Measurements from ENCODE around the gene ANKRD39.
"Not testable (repeated sequence)": the region's sequence is repeated elsewhere in the genome, so short reads cannot be mapped to it uniquely, and the experiment has no call there.

The ANKRD39 gene

DNA sequence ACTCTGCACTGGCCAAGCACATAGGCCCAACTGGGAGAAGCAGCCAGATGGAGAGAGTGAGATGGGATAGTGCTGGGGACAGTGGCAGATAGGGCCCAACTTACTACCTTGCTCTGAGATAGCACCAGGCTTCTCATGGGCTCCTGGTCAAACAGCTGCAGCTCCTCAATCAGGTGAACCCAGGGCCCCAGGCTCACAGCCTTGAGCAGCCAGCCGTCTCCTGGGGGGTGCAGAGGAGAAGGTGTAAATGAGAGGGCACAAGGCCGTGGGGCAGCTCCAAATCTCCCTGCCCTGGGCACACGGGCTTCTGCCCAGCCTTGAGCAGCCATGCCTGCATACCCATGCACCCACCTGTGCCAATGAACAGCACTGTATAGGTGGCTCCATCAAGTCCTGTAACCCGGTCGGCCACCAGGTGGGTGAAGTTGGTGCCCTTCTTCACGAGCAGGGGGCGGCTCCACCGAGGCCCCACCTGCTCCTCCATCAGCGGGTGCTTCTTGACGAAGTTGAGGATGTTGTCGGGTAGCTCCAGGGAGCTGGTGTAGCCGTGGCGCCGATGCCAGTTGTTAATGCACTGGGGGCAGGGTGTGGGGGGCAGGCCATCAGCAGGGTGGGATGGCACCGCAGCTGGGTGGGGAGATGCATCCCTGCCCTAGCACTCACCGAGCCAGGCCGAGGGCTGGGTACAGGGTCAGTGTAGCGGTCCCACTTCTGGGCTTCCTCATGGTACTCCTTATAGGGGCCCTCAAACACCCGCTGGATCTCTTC lies 5.9 kb upstream of the ANKRD39 start:
- no peaks in the 10 kb centered on the region for H3K9me3 ChIP-seq
- H3K4me3 ChIP-seq (ENCODE audit: low read depth, low read length): no peak overlapping the region
- H3K36me3 ChIP-seq: peaks cover 5% of the 10 kb centered on the region
- no peaks in the 10 kb centered on the region for H3K27me3 ChIP-seq
- H3K4me1 ChIP-seq: peaks cover 6% of the 10 kb centered on the region; the same call in 1 of the 2 replicates
- DNase-seq: no peak
- TF ChIP-seq, protein P1, sequence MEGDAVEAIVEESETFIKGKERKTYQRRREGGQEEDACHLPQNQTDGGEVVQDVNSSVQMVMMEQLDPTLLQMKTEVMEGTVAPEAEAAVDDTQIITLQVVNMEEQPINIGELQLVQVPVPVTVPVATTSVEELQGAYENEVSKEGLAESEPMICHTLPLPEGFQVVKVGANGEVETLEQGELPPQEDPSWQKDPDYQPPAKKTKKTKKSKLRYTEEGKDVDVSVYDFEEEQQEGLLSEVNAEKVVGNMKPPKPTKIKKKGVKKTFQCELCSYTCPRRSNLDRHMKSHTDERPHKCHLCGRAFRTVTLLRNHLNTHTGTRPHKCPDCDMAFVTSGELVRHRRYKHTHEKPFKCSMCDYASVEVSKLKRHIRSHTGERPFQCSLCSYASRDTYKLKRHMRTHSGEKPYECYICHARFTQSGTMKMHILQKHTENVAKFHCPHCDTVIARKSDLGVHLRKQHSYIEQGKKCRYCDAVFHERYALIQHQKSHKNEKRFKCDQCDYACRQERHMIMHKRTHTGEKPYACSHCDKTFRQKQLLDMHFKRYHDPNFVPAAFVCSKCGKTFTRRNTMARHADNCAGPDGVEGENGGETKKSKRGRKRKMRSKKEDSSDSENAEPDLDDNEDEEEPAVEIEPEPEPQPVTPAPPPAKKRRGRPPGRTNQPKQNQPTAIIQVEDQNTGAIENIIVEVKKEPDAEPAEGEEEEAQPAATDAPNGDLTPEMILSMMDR (IDR thresholded peaks at IDR 0.05; ENCODE audit: low read depth, low read length): no peak

- DNase-seq; H3K4me3 ChIP-seq (ENCODE audit: low read depth, low read length); H3K9me3 ChIP-seq; H3K4me1 ChIP-seq; H3K36me3 ChIP-seq; H3K27me3 ChIP-seq: not testable (repeated sequence)
These were observed 5.2 kb upstream of the ANKRD39 start for GRCh38 chr2:96863056-96863455.

DNA sequence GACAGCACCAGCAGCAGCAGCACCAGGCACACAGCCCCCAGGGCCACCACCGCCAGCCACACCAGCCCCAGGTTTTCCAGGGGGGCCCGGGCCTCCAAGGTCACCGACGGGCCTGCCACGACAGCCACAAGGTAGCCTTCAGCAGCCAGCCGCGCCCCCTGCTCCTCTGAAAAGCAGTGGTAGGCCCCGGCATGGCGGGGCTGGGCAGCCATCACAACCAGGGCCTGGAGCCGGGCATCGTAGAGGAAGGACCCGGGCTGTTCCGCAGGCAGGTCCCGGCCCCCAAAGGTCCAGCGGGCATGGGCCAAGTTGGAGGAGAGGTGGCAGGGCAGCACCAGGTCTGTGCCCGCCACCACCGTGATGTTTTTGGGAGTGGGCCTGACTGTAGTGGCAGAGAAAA lies 3.3 kb upstream of the ANKRD39 start:
- Histone ChIP-seq H3K9me3 (no peaks in the 10 kb centered on the region), H3K36me3 (peaks cover 5% of the 10 kb centered on the region), H3K4me3 (ENCODE audit: low read depth, low read length) (no peak overlapping the region), H3K4me1 (peaks cover 6% of the 10 kb centered on the region; the same call in 1 of the 2 replicates), H3K27me3 (no peaks in the 10 kb centered on the region)
- DNase-seq: no peak
- TF ChIP-seq, protein P1 (IDR thresholded peaks at IDR 0.05; ENCODE audit: low read depth, low read length): no peak

DNA sequence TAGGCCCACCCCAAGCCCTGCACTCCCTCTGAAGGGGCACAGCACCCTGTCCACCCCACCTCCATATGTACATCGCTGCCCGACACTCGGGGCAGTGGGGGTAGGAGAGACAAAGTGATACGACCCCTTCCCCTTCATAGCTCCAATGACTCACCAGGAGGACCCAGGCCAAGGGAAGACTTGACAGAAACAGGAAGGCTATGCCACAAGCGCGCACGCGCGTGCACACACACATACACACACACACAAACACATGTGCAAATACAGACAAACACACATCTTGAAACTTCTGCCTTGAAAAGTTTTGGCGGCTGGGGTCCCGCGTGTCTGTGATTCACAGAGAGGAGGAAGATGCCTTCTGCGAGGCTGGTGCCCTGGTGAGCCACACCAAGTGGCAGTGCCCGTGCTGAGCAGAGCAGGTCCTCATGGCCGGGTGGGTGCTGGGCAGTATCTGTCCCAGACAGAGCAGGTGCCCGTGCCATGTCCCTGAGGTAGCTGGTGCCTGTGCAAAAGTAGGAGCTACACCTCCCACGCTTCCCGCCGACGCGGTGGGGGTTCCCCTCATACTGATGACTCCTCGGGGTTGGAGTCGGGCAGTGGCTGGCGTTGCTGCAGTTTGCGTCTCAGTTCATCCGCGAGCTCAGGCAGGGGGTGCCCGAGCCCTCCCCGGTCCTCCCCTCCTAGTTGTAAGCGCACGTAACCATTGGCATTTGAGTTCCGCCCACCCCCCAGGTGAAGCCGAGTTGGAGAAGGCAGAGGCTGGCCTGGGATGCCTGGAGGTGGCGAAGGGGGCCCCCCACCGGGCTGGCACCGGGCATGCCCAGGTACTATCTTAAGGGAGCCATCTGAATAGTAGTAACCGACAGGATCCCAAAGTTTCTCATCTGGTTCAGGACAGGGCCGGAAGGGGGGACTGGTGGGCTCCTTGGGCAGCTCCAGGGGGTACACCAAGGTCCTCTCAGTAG lies 2.5 kb upstream of the ANKRD39 start:
- no peaks in the 10 kb centered on the region for H3K9me3 ChIP-seq
- H3K27me3 ChIP-seq: no peaks in the 10 kb centered on the region
- H3K4me3 ChIP-seq (ENCODE audit: low read depth, low read length): no peak overlapping the region
- peaks cover 5% of the 10 kb centered on the region for H3K36me3 ChIP-seq
- TF ChIP-seq, protein P1 (IDR thresholded peaks at IDR 0.05; ENCODE audit: low read depth, low read length): no peak
- DNase-seq: no peak
- H3K4me1 ChIP-seq: peaks cover 6% of the 10 kb centered on the region; the same call in 1 of the 2 replicates

GRCh38 chr2:96859681-96860064 lies 1.9 kb upstream of the ANKRD39 start:
- Histone ChIP-seq H3K4me1 (peaks cover 6% of the 10 kb centered on the region; the same call in 1 of the 2 replicates), H3K27me3 (no peaks in the 10 kb centered on the region), H3K4me3 (ENCODE audit: low read depth, low read length) (no peak overlapping the region), H3K36me3 (peaks cover 3% of the 10 kb centered on the region), H3K9me3 (no peaks in the 10 kb centered on the region)
- TF ChIP-seq, protein P1 (IDR thresholded peaks at IDR 0.05; ENCODE audit: low read depth, low read length): no peak
- DNase-seq: no peak

GRCh38 chr2:96859099-96859649 lies 1.4 kb upstream of the ANKRD39 start:
- no peaks in the 10 kb centered on the region for H3K9me3 ChIP-seq
- H3K36me3 ChIP-seq: no peaks in the 10 kb centered on the region; the same call in 1 of the 2 replicates
- H3K4me1 ChIP-seq: peaks cover 6% of the 10 kb centered on the region; the same call in 1 of the 2 replicates
- H3K27me3 ChIP-seq: no peaks in the 10 kb centered on the region
- DNase-seq: peak; percentile 46
- H3K4me3 ChIP-seq (ENCODE audit: low read depth, low read length): peak overlapping the region; percentile 52
- TF ChIP-seq, protein P1 (IDR thresholded peaks at IDR 0.05; ENCODE audit: low read depth, low read length): no peak
